Neural progenitor cell (in vitro differentiated cells): ENCODE measurements around the gene C22orf31.

ENCODE experiments used
- CTCF ChIP-seq: fragments of 200-600 bp; sonication (generic); IDR thresholded peaks from 2 replicates; pipeline ENCODE4 v1.5.1; 2017; ENCODE audit warnings: antibody characterized with exemption, mild to moderate bottlenecking
- EZH2 ChIP-seq: fragments of 200-600 bp; sonication (generic); IDR thresholded peaks from 2 replicates; pipeline ENCODE4 v1.6.1; 2017; ENCODE audit warnings: antibody characterized with exemption, mild to moderate bottlenecking, moderate library complexity
- EZH2phosphoT487 ChIP-seq: fragments of 200-600 bp; sonication (generic); IDR thresholded peaks from 2 replicates; pipeline ENCODE4 v1.6.1; 2017; ENCODE audit warnings: antibody characterized with exemption

DNA sequence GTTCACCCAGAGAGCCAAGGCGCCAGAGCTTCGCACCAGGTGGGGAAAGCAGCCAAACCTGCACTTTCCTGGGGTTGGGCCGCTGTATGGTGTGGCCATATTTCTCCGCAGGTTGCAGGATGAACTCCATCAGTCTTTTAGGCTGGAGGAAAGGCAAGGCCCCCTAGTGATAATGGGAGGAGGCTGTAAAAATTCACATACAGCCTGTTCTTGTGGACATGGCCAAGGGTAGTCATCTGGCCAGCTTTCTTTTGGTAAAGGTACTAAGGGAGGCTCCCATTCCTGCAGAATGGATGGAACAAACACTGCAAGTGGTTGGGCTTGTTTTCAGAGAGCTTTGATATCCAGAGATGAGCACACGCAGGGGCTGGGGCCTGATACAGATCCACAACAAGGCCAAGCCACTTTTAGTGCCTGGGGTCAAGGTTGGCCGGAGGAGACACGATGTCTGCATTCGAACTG, 29.6 kb downstream of the C22orf31 start:
- TF ChIP-seq EZH2 (no peak), CTCF (no peak), EZH2phosphoT487 (no peak)
